Measurements from ENCODE around the gene CALHM3. TPM values are rescaled to one million over a fixed set of nuclear protein-coding genes. Genes with fewer than 3 reads are reported as not detected.

Gene CALHM3
- total and polyA plus RNA-seq, 4 donors = not detected

GRCh38 chr10:103427866-103428265, 51.2 kb downstream of the CALHM3 start:
- ATAC-seq (ENCODE audit: low FRiP score) (no peak), DNase-seq (no peak)
- no peak overlapping the region for H3K4me3 ChIP-seq (ENCODE audit: low read length in 2 of 2)
- no peaks in the 10 kb centered on the region for H3K27me3 ChIP-seq (ENCODE audit: control insufficient read depth in 1 of 2, insufficient read depth in 2 of 2, low read length in 1 of 2)
- 90 to 91% methylated on average over 9 of the region's 9 CpGs for whole genome bisulfite sequencing, 2 donors
- no peaks in the 10 kb centered on the region for H3K9me3 ChIP-seq (ENCODE audit: control insufficient read depth, low read length)
- intact Hi-C loops (cut with DNase I) = no loop called here
- no peak overlapping the region for H3K27ac ChIP-seq (ENCODE audit: low read depth in 1 of 2, low read length in 2 of 2)
- peaks cover 8 to 11% of the 10 kb centered on the region in 2 donors for H3K36me3 ChIP-seq (ENCODE audit: control insufficient read depth in 1 of 2, insufficient read depth in 2 of 2, low read length in 1 of 2)
- no peaks in the 10 kb centered on the region for H3K4me1 ChIP-seq (ENCODE audit: control insufficient read depth in 1 of 2, insufficient read depth in 2 of 2, low read length in 2 of 2)

- H3K4me1 ChIP-seq (ENCODE audit: control insufficient read depth in 1 of 2, insufficient read depth in 2 of 2, low read length in 2 of 2) = no peaks in the 10 kb centered on the region
- intact Hi-C loops (cut with DNase I) = no loop called here
- WGBS, 2 donors = 80 to 85% methylated on average over 5 of the region's 5 CpGs
- no peak for ATAC-seq (ENCODE audit: low FRiP score)
- H3K9me3 ChIP-seq (ENCODE audit: control insufficient read depth, low read length) = no peaks in the 10 kb centered on the region
- H3K4me3 ChIP-seq (ENCODE audit: low read length in 2 of 2) = no peak overlapping the region
- no peak for DNase-seq
- no peak overlapping the region for H3K27ac ChIP-seq (ENCODE audit: low read depth in 1 of 2, low read length in 2 of 2)
- H3K36me3 ChIP-seq (ENCODE audit: control insufficient read depth in 1 of 2, insufficient read depth in 2 of 2, low read length in 1 of 2) = peaks cover 12 to 13% of the 10 kb centered on the region in 2 donors
- no peaks in the 10 kb centered on the region for H3K27me3 ChIP-seq (ENCODE audit: control insufficient read depth in 1 of 2, insufficient read depth in 2 of 2, low read length in 1 of 2)
These were observed 55.3 kb downstream of the CALHM3 start for GRCh38 chr10:103423748-103424147.

Other genes with a start within 250 kb of the CALHM3 start
- not detected for gene RPEL1, start 233.4 kb downstream of the CALHM3 start, total RNA-seq
- gene RPEL1, start 233.4 kb downstream of the CALHM3 start, polyA plus RNA-seq = not detected
- gene INA, start 202.1 kb downstream of the CALHM3 start, total RNA-seq = not detected
- gene INA, start 202.1 kb downstream of the CALHM3 start, polyA plus RNA-seq = under 1 TPM in 1 of 2 donors, not detected in 1; 0.08 TPM
- gene PCGF6, start 128.1 kb downstream of the CALHM3 start, total RNA-seq = 1 to 10 TPM; 8.1 to 9.7 TPM
- gene PCGF6, start 128.1 kb downstream of the CALHM3 start, polyA plus RNA-seq = 1 to 10 TPM; 6.4 to 9.8 TPM
- gene TAF5, start 111.3 kb downstream of the CALHM3 start, total RNA-seq = 1 to 10 TPM; 2.2 to 3.0 TPM
- 1 to 10 TPM in 1 of 2 donors, under 1 TPM in 1; 0.63 to 3.1 TPM for gene TAF5, start 111.3 kb downstream of the CALHM3 start, polyA plus RNA-seq
- 100 to 1,000 TPM; 186 to 240 TPM for gene ATP5MK, start 82.8 kb downstream of the CALHM3 start, total RNA-seq
- gene ATP5MK, start 82.8 kb downstream of the CALHM3 start, polyA plus RNA-seq = 1,000 to 10,000 TPM in 1 of 2 donors, 100 to 1,000 TPM in 1; 657 to 1,555 TPM
- 10 to 100 TPM; 22.7 to 24.2 TPM for gene PDCD11, start 82.6 kb downstream of the CALHM3 start, total RNA-seq
- gene PDCD11, start 82.6 kb downstream of the CALHM3 start, polyA plus RNA-seq = 10 to 100 TPM in 1 of 2 donors, 1 to 10 TPM in 1; 6.0 to 11.1 TPM
- 10 to 100 TPM; 52.8 to 81.9 TPM for gene CALHM2, start 26.9 kb downstream of the CALHM3 start, total RNA-seq
- 10 to 100 TPM; 31.7 to 90.4 TPM for gene CALHM2, start 26.9 kb downstream of the CALHM3 start, polyA plus RNA-seq
- not detected for gene CALHM1, start 20.3 kb downstream of the CALHM3 start, total RNA-seq
- gene CALHM1, start 20.3 kb downstream of the CALHM3 start, polyA plus RNA-seq = not detected
- gene NEURL1, start 14.5 kb upstream of the CALHM3 start, total RNA-seq = under 1 TPM; 0.16 to 0.18 TPM
- 1 to 10 TPM in 1 of 2 donors, under 1 TPM in 1; 0.51 to 2.8 TPM for gene NEURL1, start 14.5 kb upstream of the CALHM3 start, polyA plus RNA-seq